DND-41 (cell line): ENCODE results near the gene CLN6.

Source experiments
- ATAC-seq: fragments of 200-7000 bp; cut with Tn5 transposase; 3 replicates; pipeline ENCODE4 v1.9.1; 2021; ENCODE audit warnings: low read depth; ENCODE audit not compliant: insufficient read depth
- DNase-seq: peaks from one replicate; pipeline ENCODE4 v3.0.0-alpha.2; 2020
- H2AFZ ChIP-seq: 2 replicates; pipeline ENCODE4 v1.6.0; 2012; ENCODE audit warnings: low read depth, low read length
- H3K27ac ChIP-seq: 2 replicates; pipeline ENCODE4 v1.5.1; 2012; ENCODE audit warnings: low read length, inconsistent platforms
- H3K27me3 ChIP-seq: fragments of 200-600 bp; sonication (generic); 2 replicates; pipeline ENCODE4 v1.6.0; 2012; ENCODE audit warnings: low read length, mild to moderate bottlenecking, inconsistent platforms; ENCODE audit not compliant: insufficient read depth, poor library complexity
- H3K36me3 ChIP-seq: 2 replicates; pipeline ENCODE4 v1.5.1; 2012; ENCODE audit warnings: low read length, inconsistent platforms; ENCODE audit not compliant: insufficient read depth
- H3K4me1 ChIP-seq: 2 replicates; pipeline ENCODE4 v1.5.1; 2012; ENCODE audit warnings: mild to moderate bottlenecking, low read length; ENCODE audit not compliant: insufficient read depth
- H3K4me2 ChIP-seq: 2 replicates; pipeline ENCODE4 v1.6.0; 2012; ENCODE audit warnings: mild to moderate bottlenecking, moderate library complexity, low read length, inconsistent platforms; ENCODE audit not compliant: insufficient read depth
- H3K4me3 ChIP-seq, 2 experiments: fragments of 200-600 bp in 1 of 2; shearing (Covaris generic) in 1 of 2; 2 replicates each; pipeline ENCODE4 v1.5.1; 2012 to 2016; ENCODE audit warnings: inconsistent platforms in 2 of 2, low read length in 2 of 2, mild to moderate bottlenecking in 2 of 2, low read depth in 1 of 2, moderate library complexity in 1 of 2
- H3K79me2 ChIP-seq: 2 replicates; pipeline ENCODE4 v1.6.0; 2012; ENCODE audit warnings: low read length, inconsistent platforms; ENCODE audit not compliant: insufficient read depth
- H3K9ac ChIP-seq: 2 replicates; pipeline ENCODE4 v1.6.0; 2012; ENCODE audit warnings: low read depth, mild to moderate bottlenecking, inconsistent platforms, low read length, moderate library complexity
- H3K9me3 ChIP-seq: 2 replicates; pipeline ENCODE4 v1.5.1; 2012; ENCODE audit warnings: low read length, moderate library complexity, mild to moderate bottlenecking, inconsistent platforms; ENCODE audit not compliant: insufficient read depth, severe bottlenecking
- H4K20me1 ChIP-seq: 2 replicates; pipeline ENCODE4 v1.6.0; 2012; ENCODE audit warnings: low read length; ENCODE audit not compliant: insufficient read depth
- CTCF ChIP-seq: IDR thresholded peaks from 2 replicates; pipeline ENCODE4 v1.5.1; 2012; ENCODE audit warnings: borderline replicate concordance, low read length, moderate library complexity, mild to moderate bottlenecking; ENCODE audit not compliant: poor library complexity, severe bottlenecking; ENCODE audit errors: extremely low read depth
- EZH2 ChIP-seq: IDR thresholded peaks from 3 replicates; pipeline ENCODE4 v1.6.1; 2012; ENCODE audit warnings: borderline replicate concordance, low read depth, mild to moderate bottlenecking, moderate library complexity, low read length, inconsistent platforms; ENCODE audit not compliant: severe bottlenecking

Gene CLN6

GRCh38 chr15:68220967-68221366 is 8.6 kb downstream of the CLN6 start:
- Histone ChIP-seq H3K9ac (no peak overlapping the region), H4K20me1 (peaks cover 38% of the 10 kb centered on the region), H3K79me2 (peaks cover 82% of the 10 kb centered on the region), H3K4me2 (no peak overlapping the region), H3K4me1 (peaks cover 16% of the 10 kb centered on the region), H3K27ac (no peak overlapping the region), H3K36me3 (peaks cover 49% of the 10 kb centered on the region), H2AFZ (no peak overlapping the region), H3K4me3 (no peak overlapping the region), H3K27me3 (no peaks in the 10 kb centered on the region), H3K9me3 (no peaks in the 10 kb centered on the region)
- no peak for ATAC-seq
- TF ChIP-seq EZH2 (no peak), CTCF (no peak)
- no peak for DNase-seq

GRCh38 chr15:68220489-68220888 is 9.0 kb downstream of the CLN6 start:
- no peak overlapping the region for H3K4me3 ChIP-seq
- no peak for ATAC-seq
- H2AFZ ChIP-seq, result no peak overlapping the region
- H3K4me1 ChIP-seq, result peaks cover 11% of the 10 kb centered on the region
- H3K9ac ChIP-seq, result no peak overlapping the region
- DNase-seq, result no peak
- H3K27ac ChIP-seq, result no peak overlapping the region
- peaks cover 53% of the 10 kb centered on the region for H3K36me3 ChIP-seq
- no peaks in the 10 kb centered on the region for H3K27me3 ChIP-seq
- H3K4me2 ChIP-seq, result no peak overlapping the region
- H3K9me3 ChIP-seq, result no peaks in the 10 kb centered on the region
- peaks cover 82% of the 10 kb centered on the region for H3K79me2 ChIP-seq
- H4K20me1 ChIP-seq, result peaks cover 39% of the 10 kb centered on the region
- TF ChIP-seq EZH2 (no peak), CTCF (no peak)

- ATAC-seq, result no peak
- H3K4me3 ChIP-seq, result no peak overlapping the region
- no peak for DNase-seq
- TF ChIP-seq EZH2, result no peak
- no peak for TF ChIP-seq CTCF
- H4K20me1 ChIP-seq, result peaks cover 49% of the 10 kb centered on the region
- peaks cover 81% of the 10 kb centered on the region for H3K79me2 ChIP-seq
- peaks cover 53% of the 10 kb centered on the region for H3K36me3 ChIP-seq
- H3K27ac ChIP-seq, result no peak overlapping the region
- no peak overlapping the region for H2AFZ ChIP-seq
- H3K27me3 ChIP-seq, result no peaks in the 10 kb centered on the region
- no peaks in the 10 kb centered on the region for H3K4me1 ChIP-seq
- no peak overlapping the region for H3K4me2 ChIP-seq
- no peaks in the 10 kb centered on the region for H3K9me3 ChIP-seq
- H3K9ac ChIP-seq, result no peak overlapping the region
These were observed 10.4 kb downstream of the CLN6 start for GRCh38 chr15:68218847-68219798.
